Mesenteric fat pad (tissue), 1 donor: ENCODE results near the gene P2RX4. TPM values are rescaled to one million over a fixed set of nuclear protein-coding genes. Genes with fewer than 3 reads are reported as not detected.
"Not testable (repeated sequence)": the region's sequence is repeated elsewhere in the genome, so short reads cannot be mapped to it uniquely, and the experiment has no call there.

Source experiments
- DNase-seq: peaks from one replicate; pipeline ENCODE4 v3.0.0-alpha.2; 2020; ENCODE audit warnings: low spot score
- total RNA-seq: library from RNA; stranded (reverse); fragmentation: NEBNext Ultra II Directional; extraction: Animal tissue kit (Norgen Biotek cat#: 25700); gene quantifications from one replicate; pipeline ENCODE4 v1.2.1, GENCODE V29; 2021
- donor health status: DM: yes; HTN: yes; CAD: no.

The P2RX4 gene
- total RNA-seq, 1 donor from 2014 or later, result 40.8 TPM

- no peak for DNase-seq
Observed at GRCh38 chr12:121188227-121188626, 21.7 kb upstream of the P2RX4 start.

GRCh38 chr12:121189131-121189530 lies 20.8 kb upstream of the P2RX4 start:
- no peak for DNase-seq

- no peak for DNase-seq
Observed at GRCh38 chr12:121189619-121190155, 20.2 kb upstream of the P2RX4 start.

GRCh38 chr12:121190523-121191031 lies 19.4 kb upstream of the P2RX4 start:
- DNase-seq, result no peak

- DNase-seq, result no peak
Observed at GRCh38 chr12:121191151-121191550, 18.8 kb upstream of the P2RX4 start.

GRCh38 chr12:121196902-121197301 lies 13.0 kb upstream of the P2RX4 start:
- DNase-seq, result no peak

GRCh38 chr12:121198949-121199348 lies 11.0 kb upstream of the P2RX4 start:
- no peak for DNase-seq

- not testable (repeated sequence) for DNase-seq
Observed at GRCh38 chr12:121201140-121201539, 8.8 kb upstream of the P2RX4 start.

- DNase-seq, result no peak
Observed at GRCh38 chr12:121202407-121203355, 7.2 kb upstream of the P2RX4 start.

GRCh38 chr12:121203482-121203881 lies 6.4 kb upstream of the P2RX4 start:
- no peak for DNase-seq

GRCh38 chr12:121205491-121205890 lies 4.4 kb upstream of the P2RX4 start:
- DNase-seq, result no peak

- not testable (repeated sequence) for DNase-seq
Observed at GRCh38 chr12:121208571-121208970, 1.4 kb upstream of the P2RX4 start.

- DNase-seq, result no peak
Observed at GRCh38 chr12:121209221-121209620, 708 bp upstream of the P2RX4 start.

GRCh38 chr12:121212875-121213274 lies 2.9 kb downstream of the P2RX4 start:
- no peak for DNase-seq

- no peak for DNase-seq
Observed at GRCh38 chr12:121214166-121214777, 4.3 kb downstream of the P2RX4 start.

- no peak for DNase-seq
Observed at GRCh38 chr12:121214855-121215745, 5.2 kb downstream of the P2RX4 start.

- DNase-seq, result no peak
Observed at GRCh38 chr12:121216102-121216501, 6.2 kb downstream of the P2RX4 start.

GRCh38 chr12:121217063-121217462 lies 7.1 kb downstream of the P2RX4 start:
- DNase-seq, result no peak

GRCh38 chr12:121217761-121218160 lies 7.8 kb downstream of the P2RX4 start:
- DNase-seq, result no peak

GRCh38 chr12:121218588-121219352 lies 8.8 kb downstream of the P2RX4 start:
- no peak for DNase-seq
